HG03025 (cell line): Measurements from ENCODE around the gene ARGLU1.
A peak's percentile ranks its signal among the peaks of the same experiment; 100 is the strongest.

ENCODE experiments used
- ATAC-seq: cut with Tn5 transposase; IDR thresholded peaks from one replicate; pipeline ENCODE4 v1.9.1; 2021; ENCODE audit warnings: mild to moderate bottlenecking, moderate library complexity; ENCODE audit not compliant: unreplicated experiment, low FRiP score

The ARGLU1 gene

GRCh38 chr13:106550570-106551135, 17.3 kb downstream of the ARGLU1 start:
- ATAC-seq = no peak

- no peak for ATAC-seq
Measured at GRCh38 chr13:106548064-106548696, 19.8 kb downstream of the ARGLU1 start.

GRCh38 chr13:106541826-106542225, 26.1 kb downstream of the ARGLU1 start:
- ATAC-seq = no peak

- ATAC-seq = no peak
Measured at GRCh38 chr13:106540613-106541012, 27.3 kb downstream of the ARGLU1 start.

GRCh38 chr13:106537521-106537920, 30.4 kb downstream of the ARGLU1 start:
- ATAC-seq = no peak

- ATAC-seq = peak; percentile 48
Measured at GRCh38 chr13:106536244-106537034, 31.5 kb downstream of the ARGLU1 start.

- ATAC-seq = peak; percentile 95
Measured at GRCh38 chr13:106535552-106536243, 32.2 kb downstream of the ARGLU1 start, which contains the start of gene EFNB2. EFNB2 (minus strand) TSS chr13:106535662; CDS start chr13:106534964, 698 bp downstream.

GRCh38 chr13:106534639-106535551, 33.0 kb downstream of the ARGLU1 start:
- ATAC-seq = peak; percentile 30

- ATAC-seq = no peak
Measured at GRCh38 chr13:106533943-106534638, 33.8 kb downstream of the ARGLU1 start.

- no peak for ATAC-seq
Measured at GRCh38 chr13:106533101-106533942, 34.6 kb downstream of the ARGLU1 start.

- ATAC-seq = no peak
Measured at GRCh38 chr13:106532111-106532929, 35.6 kb downstream of the ARGLU1 start.

- ATAC-seq = no peak
Measured at GRCh38 chr13:106530980-106531481, 36.9 kb downstream of the ARGLU1 start.

GRCh38 chr13:106530171-106530851, 37.6 kb downstream of the ARGLU1 start:
- no peak for ATAC-seq

- no peak for ATAC-seq
Measured at GRCh38 chr13:106529415-106530170, 38.3 kb downstream of the ARGLU1 start.

GRCh38 chr13:106528718-106529414, 39.1 kb downstream of the ARGLU1 start:
- ATAC-seq = no peak

- ATAC-seq = no peak
Measured at GRCh38 chr13:106527826-106528225, 40.1 kb downstream of the ARGLU1 start.
